Measurements from ENCODE around the gene SPRR2G.

The SPRR2G gene

DNA sequence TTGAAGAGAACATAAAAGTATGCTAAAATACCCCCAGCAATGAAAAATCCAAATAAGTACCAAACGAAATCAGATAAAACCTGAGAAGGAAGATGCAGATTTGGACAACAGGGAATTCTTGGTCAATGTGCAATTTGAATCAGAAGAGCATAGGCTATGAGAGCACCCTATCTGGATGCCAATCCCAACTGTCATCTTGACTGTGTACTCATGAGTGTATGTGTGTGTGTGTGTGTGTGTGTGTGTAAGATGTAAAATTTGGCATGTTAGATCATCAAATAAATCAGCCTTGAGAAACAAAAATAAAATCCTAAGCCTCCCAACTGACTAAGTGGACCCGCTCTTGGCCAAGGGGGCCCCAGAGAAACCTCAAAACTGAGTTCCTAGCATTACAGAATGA is 18.0 kb upstream of the SPRR2G start:
- TF ChIP-seq, protein P1, sequence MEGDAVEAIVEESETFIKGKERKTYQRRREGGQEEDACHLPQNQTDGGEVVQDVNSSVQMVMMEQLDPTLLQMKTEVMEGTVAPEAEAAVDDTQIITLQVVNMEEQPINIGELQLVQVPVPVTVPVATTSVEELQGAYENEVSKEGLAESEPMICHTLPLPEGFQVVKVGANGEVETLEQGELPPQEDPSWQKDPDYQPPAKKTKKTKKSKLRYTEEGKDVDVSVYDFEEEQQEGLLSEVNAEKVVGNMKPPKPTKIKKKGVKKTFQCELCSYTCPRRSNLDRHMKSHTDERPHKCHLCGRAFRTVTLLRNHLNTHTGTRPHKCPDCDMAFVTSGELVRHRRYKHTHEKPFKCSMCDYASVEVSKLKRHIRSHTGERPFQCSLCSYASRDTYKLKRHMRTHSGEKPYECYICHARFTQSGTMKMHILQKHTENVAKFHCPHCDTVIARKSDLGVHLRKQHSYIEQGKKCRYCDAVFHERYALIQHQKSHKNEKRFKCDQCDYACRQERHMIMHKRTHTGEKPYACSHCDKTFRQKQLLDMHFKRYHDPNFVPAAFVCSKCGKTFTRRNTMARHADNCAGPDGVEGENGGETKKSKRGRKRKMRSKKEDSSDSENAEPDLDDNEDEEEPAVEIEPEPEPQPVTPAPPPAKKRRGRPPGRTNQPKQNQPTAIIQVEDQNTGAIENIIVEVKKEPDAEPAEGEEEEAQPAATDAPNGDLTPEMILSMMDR (IDR thresholded peaks at IDR 0.05), result no peak

DNA sequence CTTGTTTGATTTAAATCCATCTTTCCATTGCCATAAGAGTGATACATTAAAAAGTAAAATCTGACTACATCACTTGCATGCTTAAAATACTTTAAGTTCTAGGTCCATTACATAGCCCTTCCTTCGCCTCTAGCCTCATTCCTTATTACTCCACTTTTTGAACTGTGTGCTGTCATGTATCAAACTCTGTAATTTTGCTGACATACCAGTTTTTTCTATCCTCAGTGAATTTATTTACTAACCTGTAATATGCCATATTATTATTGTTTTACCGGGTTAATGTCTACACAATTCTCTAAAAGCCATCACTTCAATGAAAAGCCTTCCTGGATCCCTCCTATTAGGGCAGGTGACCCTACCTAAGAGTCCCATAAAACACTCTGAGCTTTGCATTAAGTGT is 4.9 kb upstream of the SPRR2G start:
- TF ChIP-seq, protein P1 (IDR thresholded peaks at IDR 0.05), result no peak

DNA sequence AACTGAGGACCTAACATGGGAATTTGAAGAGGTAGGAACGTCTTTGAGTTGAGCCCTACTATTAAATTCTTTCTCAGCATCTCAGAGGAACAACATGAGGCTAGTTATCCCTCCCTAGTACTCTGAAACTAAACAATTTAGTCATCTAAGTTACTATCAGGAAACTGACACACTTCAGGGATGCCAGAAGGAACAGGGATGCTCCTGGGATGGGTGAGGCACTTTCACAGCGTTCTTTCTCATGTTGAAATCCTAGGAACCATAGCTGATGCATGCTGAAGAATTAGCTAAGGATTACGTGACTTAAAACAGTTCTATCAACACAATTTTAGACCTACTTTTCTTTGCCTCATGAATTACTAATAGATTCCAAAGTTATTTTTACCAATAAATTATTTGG is 1.8 kb upstream of the SPRR2G start:
- TF ChIP-seq, protein P1 (IDR thresholded peaks at IDR 0.05), result no peak

DNA sequence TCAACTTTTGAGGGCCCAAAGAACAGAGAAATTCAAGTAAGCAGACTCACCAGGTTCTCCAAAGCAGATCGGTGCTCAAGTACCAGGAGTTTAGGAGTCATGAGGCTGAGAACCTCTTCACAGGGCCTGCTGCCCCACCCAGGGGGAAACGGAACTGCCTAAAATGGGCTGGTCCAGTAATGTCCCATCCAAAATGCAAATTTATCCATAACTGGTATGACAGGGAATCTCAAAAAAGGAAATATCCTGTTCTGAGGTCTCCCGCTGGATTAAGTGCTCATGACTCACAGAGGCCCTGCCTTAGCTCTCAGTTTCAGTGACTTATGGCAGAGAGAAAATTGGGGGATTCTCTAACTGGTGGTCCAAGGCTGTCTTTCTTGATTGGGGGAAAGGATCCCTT is 9.3 kb downstream of the SPRR2G start:
- TF ChIP-seq, protein P1 (IDR thresholded peaks at IDR 0.05), result no peak

DNA sequence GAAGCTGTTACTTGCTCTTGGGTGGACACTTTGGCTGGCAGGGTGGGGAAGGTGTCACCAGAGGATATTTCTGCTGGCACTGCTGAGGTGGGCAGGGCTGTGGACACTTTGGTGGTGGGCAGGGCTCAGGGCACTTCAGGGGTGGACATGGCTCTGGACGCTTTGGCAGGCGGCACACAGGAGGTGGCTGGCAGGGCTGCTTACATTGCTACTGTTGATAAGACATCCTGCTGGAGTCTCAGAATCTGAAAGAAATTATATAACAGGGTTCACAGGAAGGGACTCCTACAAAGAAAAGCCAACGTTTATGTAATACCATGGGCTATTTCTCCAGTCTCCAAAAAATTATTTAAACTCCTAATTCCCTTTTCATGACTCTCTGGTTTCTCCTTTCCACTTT is 10.2 kb downstream of the SPRR2G start:
- TF ChIP-seq, protein P1 (IDR thresholded peaks at IDR 0.05), result no peak

DNA sequence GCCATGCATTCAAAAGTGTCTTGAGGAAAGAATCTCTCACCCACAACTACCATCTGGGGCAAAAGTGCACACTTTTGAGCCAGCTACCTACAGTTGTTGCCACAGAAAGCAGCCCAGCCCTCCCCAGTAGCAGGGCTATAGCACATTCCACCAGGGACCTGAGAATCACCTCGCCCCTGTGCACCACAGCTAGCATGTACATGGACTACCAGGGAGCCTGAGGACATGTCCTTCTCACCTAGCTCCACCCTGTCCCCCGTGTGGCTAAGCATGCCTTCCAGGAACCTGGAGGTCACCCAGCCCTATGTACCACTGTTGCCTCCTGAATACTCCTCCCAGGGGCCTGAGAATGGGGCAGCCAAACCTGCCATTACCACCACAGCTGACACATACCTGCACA is 16.9 kb downstream of the SPRR2G start:
- TF ChIP-seq, protein P1 (IDR thresholded peaks at IDR 0.05), result no peak

DNA sequence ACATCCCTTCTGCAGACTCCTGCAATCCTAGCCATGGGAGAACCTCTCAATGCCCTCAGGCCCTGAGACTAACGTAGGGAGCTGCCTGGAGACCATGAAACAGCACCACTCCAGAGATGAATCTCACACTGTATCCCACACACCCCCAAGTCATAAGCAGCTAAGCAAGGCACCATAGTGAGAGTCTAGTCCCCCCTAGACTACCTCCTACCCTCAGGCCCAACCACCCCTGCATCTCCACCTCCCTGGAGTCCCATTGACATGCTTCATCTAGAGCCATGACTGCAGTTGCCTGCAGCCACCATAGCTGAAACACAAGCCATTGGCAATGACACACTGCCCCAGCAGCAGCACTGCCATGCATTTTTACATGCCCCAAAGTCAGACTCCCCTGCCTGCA is 17.4 kb downstream of the SPRR2G start:
- TF ChIP-seq, protein P1 (IDR thresholded peaks at IDR 0.05), result no peak

DNA sequence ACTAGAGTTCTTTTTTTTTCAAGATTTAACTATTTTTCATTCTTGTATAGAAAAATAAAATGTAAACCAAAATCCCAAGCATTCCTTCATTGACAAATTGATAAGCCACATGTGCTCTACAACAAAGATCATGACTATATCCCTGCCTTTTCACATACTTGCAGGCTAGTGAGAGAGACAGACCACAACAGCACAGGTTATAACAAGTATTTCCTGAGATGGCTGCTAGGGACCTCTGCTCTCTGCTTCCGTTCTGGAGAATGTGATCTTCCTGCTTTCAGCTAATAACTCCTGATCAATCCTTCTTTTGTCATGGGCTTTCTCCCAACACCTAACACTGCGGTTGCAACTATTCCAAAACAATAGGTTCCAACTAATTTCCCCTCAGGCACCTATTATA is 23.4 kb downstream of the SPRR2G start:
- TF ChIP-seq, protein P1 (IDR thresholded peaks at IDR 0.05), result no peak
